Mesangial cell (primary cell): ENCODE data around the gene PLIN5. TPM values are rescaled to one million over a fixed set of nuclear protein-coding genes. Genes with fewer than 3 reads are reported as not detected.

ENCODE experiments used
- total RNA-seq: library from RNA; depleted of rRNA; stranded (reverse); fragments of >200 nt; gene quantifications from 2 replicates; pipeline ENCODE4 v1.2.3, GENCODE V29; 2015

PLIN5 gene
- not detected in 2 replicates for total RNA-seq

GRCh38 chr19:4534836-4535658, at the start of gene PLIN5:
Gene PLIN5, minus strand, starts transcription at chr19:4535224. Its CDS starts 1,150 bp downstream, at chr19:4534074.

GRCh38 chr19:4559569-4559968, 24.5 kb upstream of the PLIN5 start, which contains the start of gene SEMA6B:
Gene SEMA6B, minus strand, starts transcription at chr19:4559684. Its CDS starts 1,227 bp downstream, at chr19:4558457.

GRCh38 chr19:4539693-4540581, 4.9 kb upstream of the PLIN5 start, which contains the start of gene LRG1:
Gene LRG1, minus strand, starts transcription at chr19:4540036. Its CDS starts 23 bp downstream, at chr19:4540013.

GRCh38 chr19:4518345-4519171, 16.5 kb downstream of the PLIN5 start, which contains the start of gene PLIN4:
Gene PLIN4, minus strand, starts transcription at chr19:4518486. Its CDS starts 214 bp downstream, at chr19:4518272.

Other genes starting within 250 kb of the PLIN5 start
- not detected in 2 replicates for gene TMIGD2, start 232.8 kb downstream of the PLIN5 start, total RNA-seq
- 13.8 and 29.7 TPM in 2 replicates for gene FSD1, start 230.6 kb downstream of the PLIN5 start, total RNA-seq
- gene STAP2, start 196.4 kb downstream of the PLIN5 start, total RNA-seq = 42.7 and 52.2 TPM in 2 replicates
- 6.2 and 11.0 TPM in 2 replicates for gene MPND, start 191.7 kb downstream of the PLIN5 start, total RNA-seq
- gene SH3GL1, start 134.7 kb downstream of the PLIN5 start, total RNA-seq = 99.9 and 101 TPM in 2 replicates
- 12.0 and 31.4 TPM in 2 replicates for gene CHAF1A, start 132.6 kb downstream of the PLIN5 start, total RNA-seq
- gene UBXN6, start 77.4 kb downstream of the PLIN5 start, total RNA-seq = 114 and 193 TPM in 2 replicates
- 66.5 and 69.6 TPM in 2 replicates for gene HDGFL2, start 62.9 kb downstream of the PLIN5 start, total RNA-seq
- gene PLIN4, start 16.7 kb downstream of the PLIN5 start, total RNA-seq = 0.13 TPM in 1 of 2 replicates, not detected in the other
- under 0.01 TPM in 1 of 2 replicates, not detected in the other for gene LRG1, start 4.8 kb upstream of the PLIN5 start, total RNA-seq
- gene SEMA6B, start 24.5 kb upstream of the PLIN5 start, total RNA-seq = 0.49 and 3.3 TPM in 2 replicates
- gene TNFAIP8L1, start 104.3 kb upstream of the PLIN5 start, total RNA-seq = 3.3 and 10.8 TPM in 2 replicates
- gene MYDGF, start 135.1 kb upstream of the PLIN5 start, total RNA-seq = 129 and 171 TPM in 2 replicates
- gene DPP9, start 188.6 kb upstream of the PLIN5 start, total RNA-seq = 57.8 and 127 TPM in 2 replicates